ENCODE measurements around the gene EXOC3L4.
"Not testable (repeated sequence)": the region's sequence is repeated elsewhere in the genome, so short reads cannot be mapped to it uniquely, and the experiment has no call there.

The EXOC3L4 gene

DNA sequence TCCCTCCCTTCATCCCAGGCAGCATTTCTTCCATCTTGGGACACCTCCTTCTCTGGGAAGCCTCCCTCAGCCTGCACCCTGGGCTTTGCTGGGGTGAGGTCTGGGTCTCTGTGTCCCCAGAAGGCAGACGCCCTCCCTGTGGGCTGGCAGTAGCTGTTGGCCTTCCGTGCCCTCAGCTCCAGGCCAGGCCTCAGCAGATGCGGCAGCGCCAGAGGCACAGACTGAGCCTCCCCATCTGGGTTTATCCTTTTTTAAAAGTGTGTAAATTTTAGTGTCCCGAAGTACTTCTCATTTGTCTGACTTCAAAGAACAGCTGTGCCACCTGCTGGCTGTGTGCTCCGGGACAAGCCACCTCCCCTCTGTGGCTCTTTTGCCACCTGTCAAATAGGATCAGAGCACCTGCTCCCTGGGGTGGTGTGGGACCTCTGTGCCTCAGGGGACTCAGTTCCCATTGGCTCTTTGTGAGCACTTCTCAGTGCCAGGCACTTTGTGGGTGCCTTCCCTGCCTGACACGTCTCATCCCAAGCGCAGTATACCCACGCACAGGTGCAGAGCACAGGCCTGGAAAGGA, 11.1 kb downstream of the EXOC3L4 start:
- DNase-seq (ENCODE audit: low read depth): no peak

DNA sequence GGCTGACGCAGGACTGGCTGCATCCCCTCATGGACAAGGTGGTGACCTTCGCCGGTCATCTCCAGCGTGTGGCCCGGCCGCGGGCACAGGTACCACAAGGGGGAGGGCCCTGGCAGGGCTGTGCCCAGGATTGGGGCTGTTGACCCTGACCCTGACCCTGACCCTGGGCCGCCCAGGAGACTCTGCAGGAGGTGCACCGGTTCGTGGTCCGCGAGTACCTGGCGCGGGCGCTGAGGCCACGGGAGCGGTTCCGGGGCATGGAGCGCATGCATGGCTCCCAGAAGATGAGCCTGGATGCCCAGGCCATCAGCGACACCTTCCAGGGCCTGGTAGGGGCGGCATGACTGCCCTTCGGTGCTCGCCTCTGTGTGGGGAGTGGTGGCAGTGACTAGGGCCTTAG, 12.9 kb downstream of the EXOC3L4 start:
- no peak for DNase-seq (ENCODE audit: low read depth)

DNA sequence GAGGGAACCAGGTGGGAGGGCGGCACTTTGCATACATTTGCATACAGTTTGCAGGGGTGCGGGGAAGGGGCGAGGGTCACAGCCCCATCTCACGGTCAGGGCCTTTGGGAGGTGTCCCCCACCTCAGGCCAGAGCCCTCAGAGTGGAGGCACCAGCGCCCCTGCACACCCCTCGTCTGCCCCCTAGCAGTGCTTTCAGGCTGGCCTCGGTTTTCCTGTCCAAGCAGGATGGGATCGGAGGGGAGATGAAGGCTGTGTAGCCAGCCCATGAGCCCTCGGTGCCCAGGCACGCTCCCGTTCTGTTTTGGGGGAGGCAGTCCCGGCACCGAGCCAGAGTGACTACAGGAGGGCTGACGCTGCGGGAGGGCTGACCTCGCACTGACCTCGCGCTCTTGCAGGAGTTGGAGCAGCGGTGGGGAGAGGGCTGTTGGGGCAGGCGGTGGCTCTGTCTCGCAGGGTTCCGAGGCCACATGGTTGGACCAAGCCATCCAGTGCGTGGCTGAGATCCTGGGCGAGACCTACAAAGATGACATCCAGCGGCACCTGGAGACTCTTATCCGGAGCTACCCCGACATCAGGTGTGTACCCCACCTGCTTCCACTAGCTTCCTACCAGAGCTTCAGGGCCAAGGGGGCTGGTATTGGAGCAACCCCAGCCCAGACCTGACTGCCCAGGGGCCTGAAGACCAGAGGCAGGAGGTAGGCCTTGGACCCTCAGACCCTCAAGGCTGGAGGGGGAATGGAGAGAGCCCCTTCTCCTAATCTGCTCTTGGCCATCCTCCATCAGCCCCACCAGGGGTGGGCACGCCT, 13.6 kb downstream of the EXOC3L4 start:
- no peak for DNase-seq (ENCODE audit: low read depth)

DNA sequence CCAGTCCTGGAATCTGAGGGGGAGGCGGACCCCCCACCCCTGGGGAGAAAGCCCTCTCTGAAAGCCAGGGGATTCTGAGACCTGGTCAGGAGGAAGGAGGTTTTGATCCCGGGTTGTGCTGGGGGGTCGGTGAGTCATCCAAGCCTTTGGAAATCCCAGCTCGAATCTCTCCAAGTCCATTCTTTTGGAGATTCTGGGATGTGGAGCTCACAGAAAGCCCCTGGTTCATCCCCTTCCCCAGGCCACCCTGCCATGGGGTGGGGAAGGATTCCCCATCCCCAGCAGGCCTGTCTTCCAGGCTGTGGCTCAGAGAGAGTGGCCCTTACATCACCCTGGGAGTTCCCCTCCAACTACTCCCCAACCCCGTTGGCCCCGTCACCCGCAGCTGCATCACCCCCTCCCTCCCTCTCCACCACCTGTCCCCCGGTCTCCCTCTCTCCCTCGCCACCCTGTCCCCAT, 14.3 kb downstream of the EXOC3L4 start:
- no peak for DNase-seq (ENCODE audit: low read depth)

DNA sequence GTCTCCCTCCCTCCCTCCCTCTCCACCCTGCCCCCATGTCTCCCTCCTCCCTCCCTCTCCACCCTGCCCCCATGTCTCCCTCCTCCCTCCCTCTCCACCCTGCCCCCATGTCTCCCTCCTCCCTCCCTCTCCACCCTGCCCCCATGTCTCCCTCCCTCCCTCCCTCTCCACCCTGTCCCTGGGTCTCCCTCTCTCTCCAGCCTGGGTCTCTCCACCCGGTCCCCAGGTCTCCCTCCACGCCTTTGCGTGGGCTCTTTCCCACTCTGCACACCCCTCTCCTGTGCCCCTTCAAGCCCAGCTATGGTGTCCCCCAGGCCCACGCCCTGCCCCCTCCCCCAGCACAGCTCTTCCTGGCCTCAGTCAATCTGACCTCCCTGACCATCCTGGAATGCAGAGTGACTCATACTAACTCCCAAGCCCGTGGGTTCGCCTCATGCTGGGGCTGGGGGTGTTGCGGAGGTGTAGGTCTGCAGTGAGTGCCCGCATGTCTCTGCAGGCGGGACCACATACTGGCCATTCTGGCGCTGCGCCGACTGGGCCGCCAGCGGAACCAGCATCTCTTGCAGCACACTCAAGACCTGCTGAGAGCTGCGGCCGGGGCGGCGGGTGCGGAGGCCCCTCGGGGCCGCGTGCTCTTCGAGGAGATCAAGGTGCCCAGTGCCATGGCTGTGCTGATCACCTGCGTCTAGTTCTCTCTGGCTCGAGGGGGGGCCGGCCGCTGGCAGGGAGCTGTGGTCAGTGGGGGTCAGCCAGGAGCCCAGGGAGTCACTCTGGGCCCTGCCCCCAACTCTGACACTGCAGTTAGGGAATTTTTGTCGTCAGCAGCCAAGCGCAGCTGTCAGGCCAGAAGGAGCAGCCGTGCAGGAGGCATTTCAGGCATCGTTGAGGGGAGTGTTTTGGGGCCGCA, 15.3 kb downstream of the EXOC3L4 start:
- no peak for DNase-seq (ENCODE audit: low read depth)

DNA sequence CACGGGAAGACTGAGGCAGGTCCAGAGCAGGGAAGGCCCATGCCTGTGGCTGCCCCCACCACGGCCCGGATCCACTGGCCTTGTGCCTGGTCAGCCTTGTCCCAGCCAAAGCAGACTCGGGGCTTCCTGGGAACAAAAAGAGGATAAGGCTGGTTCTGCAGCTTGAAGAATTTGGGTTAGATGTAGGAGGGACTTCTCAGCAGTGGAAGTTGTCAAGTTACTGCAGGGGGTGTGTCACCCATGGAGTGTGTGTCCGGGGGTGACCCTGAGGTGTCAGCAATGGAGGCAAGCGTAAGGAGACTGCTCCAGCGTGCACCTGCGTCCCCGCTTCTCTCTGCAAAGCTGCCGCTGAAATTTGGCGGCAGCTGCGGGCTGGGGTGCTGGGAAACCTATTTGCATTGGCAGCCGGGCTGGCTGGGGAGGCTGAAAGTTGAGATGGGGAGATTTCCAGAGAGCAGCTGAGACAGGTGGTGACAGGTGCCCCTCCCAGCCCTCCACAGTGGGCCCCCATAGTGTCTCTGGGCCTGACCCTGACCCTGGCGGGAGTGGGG, 16.2 kb downstream of the EXOC3L4 start:
- DNase-seq (ENCODE audit: low read depth): no peak

DNA sequence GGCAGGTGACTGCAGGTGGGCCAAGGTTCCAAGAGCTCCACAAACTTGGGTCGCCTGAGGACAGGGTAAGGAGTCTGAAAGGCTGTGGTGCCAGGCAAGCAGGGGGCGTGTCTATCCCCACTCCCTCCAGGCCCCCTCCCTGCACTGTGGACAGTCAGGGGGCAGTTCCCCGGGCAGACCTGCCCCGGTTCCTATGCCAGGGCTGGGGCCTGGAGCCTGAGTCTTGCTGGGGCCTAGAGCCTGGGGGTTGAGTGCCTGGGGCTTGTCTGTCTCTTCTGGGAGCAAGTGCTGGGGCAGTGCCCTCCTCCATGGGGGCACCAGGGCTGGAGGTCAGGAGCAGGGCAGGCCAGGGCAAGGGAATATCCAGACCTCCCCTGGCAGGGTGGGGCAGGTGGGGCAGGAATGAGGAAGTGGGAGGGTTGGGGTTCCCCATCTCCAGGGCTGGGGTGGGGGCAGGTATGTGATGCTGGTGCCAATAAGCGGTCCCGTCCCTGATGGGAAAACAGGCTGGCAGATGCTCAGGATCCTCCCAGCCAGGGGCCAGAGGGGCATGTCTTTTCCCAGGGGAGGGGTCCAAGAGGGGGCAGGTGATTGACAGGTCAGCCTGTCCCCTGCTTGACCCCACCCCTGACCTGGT, 16.8 kb downstream of the EXOC3L4 start:
- DNase-seq (ENCODE audit: low read depth): no peak

DNA sequence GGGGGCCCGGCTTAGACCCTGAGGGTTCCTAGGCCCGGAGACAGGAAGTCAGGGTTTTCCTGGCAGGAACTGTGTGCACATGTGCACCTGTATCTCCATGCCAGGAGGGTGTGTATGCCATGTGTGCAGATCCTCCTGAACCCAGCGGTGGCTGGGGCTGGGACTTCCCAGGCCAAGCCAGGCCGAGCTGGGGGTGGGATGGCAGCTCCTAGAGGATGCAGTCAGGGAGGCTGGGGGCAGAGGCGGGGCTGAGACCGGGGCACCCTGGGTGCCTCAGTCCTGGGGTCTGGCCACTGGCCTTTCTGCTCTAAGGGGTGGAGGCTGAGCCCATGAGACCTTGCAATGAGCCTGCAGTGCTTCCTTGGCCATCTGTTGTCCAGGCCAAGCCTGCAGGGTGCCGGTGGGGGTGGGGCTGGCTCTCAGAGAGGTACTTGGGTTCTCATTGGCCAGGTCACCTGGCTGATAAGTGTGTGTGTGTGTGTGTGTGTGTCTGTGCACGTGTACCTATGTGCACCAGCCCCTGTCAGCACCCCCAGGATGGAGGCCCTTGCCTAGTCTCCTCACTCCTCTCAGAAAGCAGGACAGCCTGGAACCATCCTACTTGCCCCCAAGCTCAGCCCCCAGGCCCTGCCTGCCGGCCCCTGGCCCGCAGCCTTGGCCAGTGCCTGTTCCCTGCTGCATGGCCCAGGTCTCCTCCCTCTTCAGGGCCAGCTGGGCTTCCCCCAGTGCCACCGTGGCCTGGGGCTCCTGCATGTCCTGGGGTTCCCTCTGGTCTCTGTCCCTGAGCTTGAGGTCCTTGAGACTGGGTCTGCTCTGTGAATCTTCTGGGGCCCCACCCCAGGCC, 18.1 kb downstream of the EXOC3L4 start:
- DNase-seq (ENCODE audit: low read depth): no peak

DNA sequence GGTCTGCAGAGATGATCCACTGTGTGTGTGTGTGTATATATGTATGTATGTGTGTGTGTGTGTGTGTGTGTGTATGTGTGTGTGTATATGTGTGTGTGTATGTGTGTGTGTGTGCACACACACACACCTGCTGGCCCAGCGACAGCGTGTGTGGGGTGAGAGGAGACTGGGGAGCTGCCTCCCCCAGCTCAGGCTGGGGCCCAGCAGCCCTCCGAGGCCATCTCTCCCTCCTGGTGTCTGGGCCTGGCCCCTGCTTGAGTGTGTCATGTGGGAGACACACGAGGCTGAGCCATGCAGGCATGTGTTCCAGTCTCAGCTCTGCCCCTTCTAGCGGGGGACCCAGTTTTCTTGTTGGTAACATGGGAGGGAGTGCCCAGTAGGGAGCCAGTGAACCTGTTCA, 18.8 kb downstream of the EXOC3L4 start:
- no peak for DNase-seq (ENCODE audit: low read depth)

DNA sequence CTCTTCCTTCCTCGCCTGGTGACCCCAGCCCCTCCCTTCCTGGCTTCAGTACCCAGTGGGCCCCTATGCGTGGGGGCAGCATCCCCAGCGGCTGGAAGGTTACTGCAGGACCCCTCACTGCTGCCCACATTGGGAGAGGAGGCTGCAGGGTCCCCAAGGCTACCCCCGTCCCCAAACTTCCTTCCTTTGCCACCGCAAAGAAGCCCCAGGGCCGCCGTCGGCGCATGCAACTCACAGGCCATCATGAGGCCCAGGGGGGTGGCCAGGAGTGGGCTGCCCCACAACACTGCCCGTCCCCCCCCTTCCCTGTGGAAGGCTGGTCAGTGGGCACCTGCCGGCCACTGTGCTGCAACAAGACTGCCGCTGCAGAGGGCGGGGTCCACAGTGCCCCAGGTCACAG, 19.2 kb downstream of the EXOC3L4 start:
- no peak for DNase-seq (ENCODE audit: low read depth)

DNA sequence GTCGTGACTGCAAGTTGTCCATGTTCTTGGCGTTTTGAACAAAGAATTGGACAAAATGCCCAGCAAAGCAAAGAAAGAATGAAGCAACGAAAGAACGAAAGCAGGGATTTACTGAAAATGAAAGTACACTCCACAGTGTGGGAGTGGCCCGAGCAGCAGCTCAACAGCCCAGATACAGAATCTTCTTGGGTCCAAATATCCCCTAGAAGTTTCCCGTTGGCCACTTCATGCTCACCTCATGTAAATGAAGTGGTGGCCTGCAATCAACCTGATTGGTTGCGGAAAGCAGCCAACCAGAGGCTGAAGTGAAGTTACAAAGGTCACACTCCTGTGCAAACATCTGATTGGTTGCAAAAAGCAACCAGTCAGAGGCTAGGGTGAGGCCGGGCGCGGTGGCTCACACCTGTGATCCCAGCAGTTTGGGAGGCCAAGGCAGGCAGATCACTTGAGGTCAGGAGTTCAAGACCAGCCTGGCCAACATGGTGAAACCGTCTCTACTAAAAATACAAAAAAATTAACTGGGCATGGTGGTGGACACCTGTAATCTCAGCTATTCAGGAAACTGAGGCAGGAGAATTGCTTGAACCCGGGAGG, 20.7 kb downstream of the EXOC3L4 start:
- not testable (repeated sequence) for DNase-seq (ENCODE audit: low read depth)

DNA sequence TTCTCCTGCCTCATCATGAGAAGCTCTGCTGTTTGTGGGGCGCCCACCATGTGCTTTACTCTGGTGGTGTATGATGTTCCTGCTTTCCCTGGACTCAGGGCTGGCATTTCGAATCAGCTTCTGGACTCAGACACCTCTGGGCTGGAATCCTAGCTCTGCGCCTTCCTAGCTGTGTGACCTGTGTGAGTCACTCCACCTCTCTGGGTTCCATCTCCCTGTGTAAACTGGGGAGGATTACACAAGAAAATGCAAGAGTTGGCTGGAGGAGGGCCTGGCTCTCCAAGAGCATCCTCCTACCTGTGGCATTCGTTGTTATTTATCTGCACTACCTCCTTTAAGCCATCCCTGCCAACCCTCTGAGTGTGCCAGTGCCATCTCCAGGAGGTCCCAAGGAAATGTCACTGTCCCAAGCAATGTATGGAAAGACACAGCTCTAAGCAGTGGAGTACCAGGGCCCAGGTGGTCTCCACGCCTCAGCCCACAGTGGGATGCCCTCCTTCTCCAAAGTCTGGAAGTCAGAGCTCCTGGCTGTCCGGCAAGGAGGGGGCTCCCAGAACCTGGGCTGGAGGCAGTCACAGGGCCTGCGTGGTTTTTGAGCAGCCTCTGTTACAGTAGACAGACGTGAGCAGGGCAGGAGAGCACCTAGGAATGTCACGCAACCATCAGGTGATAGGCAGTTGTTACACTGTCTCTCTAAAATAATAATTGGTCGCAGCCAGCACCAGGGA, 21.5 kb downstream of the EXOC3L4 start:
- no peak for DNase-seq (ENCODE audit: low read depth)

DNA sequence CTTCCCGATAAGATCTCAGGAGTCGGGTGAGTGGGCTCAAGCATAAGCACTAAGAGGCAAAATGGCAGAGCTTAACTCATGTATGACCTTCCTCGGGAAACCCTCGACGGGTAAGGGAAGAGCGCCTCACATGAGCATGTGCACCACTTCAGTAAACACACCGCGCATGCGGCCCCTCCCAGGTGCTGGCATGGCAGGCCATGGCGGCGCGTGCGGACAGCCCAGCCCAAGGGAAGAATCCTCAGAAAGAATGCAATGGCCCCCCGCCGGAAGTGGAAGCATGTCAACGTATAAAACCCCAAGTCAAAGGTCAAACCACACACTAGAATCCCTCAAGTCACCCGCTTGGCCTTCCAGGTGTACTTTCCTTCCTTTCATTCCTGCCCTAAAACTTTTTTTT, 22.1 kb downstream of the EXOC3L4 start:
- no peak for DNase-seq (ENCODE audit: low read depth)

DNA sequence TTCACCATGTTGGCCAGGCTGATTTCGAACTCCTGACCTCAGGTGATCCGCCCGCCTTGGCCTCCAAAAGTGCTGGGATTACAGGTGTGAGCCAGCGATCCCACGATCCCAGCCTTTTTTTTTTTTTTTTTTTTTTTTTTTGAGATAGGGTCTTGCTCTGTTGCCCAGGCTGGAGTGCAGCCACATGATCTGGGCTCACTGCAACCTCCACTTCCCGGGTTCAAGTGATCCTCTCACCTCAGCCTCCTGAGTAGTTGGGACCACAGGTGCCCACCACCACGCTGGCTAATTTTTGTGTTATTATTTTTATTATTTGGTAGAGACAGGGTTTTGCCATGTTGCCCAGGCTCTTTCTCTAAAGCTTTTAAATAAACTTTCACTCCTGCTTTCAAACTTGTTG, 23.0 kb downstream of the EXOC3L4 start:
- not testable (repeated sequence) for DNase-seq (ENCODE audit: low read depth)

DNA sequence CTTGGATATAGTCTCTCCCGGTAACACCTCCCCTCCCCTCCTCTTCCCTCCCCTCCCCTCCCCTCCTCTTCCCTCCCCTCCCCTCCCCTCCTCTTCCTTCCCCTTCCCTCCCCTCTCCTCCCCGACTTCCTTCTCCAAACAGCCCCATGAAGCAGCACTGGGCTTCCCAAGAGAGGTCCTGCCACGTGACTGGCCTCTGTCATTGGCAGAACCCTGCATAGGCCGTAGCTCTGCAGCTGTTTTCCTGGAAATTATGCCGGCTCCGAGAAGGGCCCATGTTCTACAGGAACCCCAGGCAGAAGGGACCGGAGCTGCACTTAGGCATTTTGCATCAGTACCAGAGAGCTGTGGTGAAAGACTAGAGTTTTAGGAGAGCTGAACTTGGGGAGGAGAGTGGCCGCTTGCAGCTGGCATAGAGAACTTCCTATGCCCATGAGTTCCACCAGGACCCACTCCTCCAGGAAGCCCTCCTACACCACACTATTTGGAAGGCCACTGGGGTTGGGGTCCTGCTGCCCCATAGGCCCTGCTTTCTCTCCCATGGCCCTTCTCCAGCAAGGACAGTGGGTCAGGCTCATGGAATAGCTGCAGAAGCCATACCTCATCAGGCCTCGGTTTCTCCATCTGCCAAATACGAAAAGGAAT, 23.6 kb downstream of the EXOC3L4 start:
- DNase-seq (ENCODE audit: low read depth): no peak

DNA sequence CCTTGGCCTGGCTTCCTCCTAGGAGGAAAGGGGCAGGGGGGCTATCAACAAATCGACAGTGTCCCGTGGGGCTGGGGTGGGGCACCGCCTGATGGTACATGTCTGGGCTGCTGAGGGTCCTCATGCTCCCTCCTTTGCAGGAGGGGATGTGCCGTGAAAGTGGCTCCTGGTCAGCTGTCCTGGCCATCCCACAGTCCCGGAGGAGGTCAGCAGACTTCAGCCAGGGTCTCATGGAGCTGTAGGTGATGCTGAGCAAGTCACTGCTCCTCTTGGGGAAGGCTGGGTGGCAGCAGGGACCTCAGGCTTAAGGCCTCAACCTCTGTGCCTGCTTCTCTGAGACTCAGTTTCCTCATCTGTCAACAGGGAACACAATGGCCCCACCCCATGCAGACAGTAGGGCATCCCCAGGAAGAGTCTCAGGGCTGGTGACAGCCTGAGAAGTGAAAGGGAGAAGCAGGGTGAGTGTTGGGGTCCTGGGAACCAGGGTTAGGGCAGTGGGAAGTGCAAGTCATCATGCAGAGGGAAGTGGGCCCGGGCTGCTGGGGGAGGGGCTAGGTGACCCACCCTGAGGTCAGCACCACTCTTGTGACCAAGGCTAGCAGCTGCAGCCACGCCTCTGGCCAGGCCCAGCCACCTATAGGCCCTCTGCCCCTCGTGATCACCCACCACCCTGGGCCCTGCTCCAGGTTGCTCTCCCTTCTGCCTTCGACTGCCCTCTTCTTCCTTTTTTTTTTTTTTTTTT, 24.3 kb downstream of the EXOC3L4 start:
- no peak for DNase-seq (ENCODE audit: low read depth)

DNA sequence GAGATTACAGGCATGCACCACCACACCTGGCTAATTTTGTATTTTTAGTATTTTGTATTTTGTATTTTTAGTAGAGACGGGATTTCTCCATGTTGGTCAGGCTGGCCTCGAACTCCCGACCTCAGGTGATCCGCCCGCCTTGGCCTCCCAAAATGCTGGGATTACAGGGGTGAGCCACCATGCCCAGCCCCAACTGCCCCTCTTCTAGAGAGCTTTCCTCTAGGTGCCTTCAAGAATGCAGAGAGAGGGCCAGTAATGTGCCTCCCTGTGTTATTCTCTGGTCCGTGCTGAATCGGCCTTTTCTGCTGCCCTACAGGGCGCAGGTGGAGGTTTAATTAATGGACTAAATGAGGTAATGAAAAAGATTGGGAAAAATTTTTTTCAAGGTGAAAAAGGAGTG, 25.0 kb downstream of the EXOC3L4 start:
- DNase-seq (ENCODE audit: low read depth): not testable (repeated sequence)

DNA sequence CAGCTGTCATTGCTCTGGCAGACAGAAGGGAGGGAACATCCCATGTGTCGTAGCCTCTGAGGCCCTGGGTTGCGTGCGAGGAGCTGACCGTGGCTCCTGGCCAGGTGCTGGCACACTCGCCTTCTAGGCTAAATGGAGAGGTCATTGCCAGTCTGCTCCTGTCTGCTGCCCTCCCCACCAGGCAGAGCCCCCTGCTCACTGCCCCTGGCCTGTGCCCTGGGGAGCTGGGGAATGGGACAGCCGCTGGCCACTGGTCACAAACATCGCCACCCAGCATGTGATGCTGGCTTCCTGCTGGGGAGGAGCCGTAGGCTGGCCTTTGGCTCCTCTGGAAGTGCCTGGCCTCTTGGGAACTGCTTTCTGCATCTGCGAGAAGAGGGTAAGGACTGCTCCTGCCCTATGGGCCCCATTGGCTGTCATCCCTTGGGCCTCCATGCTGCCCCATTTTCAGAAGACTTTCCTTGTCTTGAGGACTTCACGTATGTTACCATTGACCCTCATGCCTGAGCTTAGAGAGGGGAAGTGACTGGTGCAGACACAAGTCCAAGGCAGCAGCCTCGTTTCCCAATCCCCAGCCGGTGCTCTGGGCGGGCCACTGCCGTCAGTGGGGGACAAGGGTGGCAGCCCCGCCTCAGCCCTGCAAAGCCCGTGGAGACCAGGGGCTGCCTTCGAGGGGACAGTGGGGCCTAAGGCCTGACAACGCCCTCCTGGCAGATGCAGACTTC, 26.8 kb downstream of the EXOC3L4 start:
- DNase-seq (ENCODE audit: low read depth): no peak
